Activated CD4-positive, alpha-beta T cell treated with anti-CD3 and anti-CD28 coated beads for 1 hour (primary cell): Measurements from ENCODE around the gene PAK6.

Source experiments
- DNase-seq: peaks from one replicate; pipeline ENCODE4 v3.0.0-alpha.2; 2020

Gene PAK6

DNA sequence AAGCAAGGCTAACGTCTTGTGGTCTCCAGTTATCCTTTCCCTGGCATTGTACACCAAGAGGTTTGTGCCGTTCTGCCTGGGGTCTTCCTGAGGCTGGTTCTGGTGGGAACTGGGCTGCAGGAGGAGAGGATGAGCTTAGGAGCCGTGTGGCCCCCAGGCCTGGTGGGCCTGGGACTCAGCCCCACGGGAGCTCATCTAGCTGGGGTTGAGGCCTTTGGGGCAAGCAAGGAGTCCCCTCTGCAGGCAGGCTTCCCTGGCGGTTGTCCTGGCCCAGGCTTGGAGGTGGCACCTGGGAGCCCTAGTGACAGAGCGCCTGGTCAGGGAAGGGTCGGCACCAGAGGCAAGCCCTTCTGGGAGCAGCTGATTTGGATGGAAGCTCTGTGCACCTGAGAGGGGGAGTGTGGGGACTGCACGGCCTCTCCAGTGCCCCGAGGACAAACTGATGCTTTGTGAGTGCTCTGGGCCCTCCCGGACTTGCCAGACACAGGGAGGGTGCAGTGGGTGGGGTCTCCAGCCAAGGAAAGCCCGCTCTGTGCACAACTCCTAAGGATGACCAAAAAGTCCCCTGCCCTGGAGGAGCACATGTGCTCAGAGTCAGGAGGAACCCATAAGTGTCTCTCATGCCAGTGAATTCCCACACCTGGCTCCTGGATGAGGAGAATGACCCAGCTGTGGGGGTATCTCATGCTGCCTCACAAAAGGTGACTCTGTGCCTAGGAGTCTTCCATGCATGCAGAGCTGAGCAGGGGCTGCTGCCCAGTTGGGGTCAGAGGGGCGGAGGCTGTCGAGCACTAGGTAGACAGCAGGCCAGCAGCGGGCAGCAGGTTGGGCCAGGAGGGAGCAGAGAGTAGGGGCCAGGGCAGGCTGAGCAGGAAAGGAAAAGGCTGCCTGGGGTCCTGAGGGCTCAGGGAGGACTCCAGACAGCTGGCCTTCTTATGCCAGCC lies 2.7 kb downstream of the PAK6 start:
- DNase-seq: no peak

DNA sequence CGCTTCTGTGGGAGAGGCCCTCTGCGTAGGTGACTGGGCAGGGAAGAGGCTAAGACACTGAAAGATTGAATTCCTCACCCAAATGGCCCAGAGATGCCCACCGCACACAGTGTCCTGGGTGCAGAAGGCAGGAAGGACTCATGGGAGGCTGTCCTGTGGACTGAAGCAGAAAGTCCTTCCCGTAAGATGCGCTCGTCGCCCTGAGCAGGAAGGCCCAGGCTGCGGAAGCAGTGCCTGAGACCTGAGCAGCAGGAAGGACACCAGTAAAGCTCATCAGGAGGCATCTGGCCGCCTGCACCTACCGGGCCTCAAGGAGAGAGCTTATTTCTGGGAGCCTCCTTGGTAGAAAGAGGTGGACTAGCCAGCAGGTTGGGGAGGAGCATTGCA lies 3.3 kb downstream of the PAK6 start:
- no peak for DNase-seq

DNA sequence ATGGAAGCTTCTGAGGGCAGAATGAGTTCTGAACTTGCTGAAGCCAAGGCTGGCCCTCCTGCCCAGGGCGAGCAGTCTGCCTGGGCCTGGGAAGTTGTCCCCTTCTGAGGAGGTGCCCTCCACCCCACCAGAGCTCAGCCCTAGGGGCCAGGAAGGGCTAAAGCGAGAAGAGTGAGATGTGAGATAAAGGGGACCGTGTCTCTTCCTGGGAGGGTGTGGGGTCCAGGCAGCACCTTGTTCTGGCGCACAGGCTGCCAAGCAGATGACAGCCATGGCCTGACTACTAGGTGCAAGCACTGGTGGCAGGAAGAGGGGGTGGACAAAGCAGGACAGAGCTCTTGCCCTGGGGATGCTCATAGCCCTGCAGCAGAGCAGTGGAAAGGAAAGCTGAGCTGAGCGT lies 3.7 kb downstream of the PAK6 start:
- no peak for DNase-seq

DNA sequence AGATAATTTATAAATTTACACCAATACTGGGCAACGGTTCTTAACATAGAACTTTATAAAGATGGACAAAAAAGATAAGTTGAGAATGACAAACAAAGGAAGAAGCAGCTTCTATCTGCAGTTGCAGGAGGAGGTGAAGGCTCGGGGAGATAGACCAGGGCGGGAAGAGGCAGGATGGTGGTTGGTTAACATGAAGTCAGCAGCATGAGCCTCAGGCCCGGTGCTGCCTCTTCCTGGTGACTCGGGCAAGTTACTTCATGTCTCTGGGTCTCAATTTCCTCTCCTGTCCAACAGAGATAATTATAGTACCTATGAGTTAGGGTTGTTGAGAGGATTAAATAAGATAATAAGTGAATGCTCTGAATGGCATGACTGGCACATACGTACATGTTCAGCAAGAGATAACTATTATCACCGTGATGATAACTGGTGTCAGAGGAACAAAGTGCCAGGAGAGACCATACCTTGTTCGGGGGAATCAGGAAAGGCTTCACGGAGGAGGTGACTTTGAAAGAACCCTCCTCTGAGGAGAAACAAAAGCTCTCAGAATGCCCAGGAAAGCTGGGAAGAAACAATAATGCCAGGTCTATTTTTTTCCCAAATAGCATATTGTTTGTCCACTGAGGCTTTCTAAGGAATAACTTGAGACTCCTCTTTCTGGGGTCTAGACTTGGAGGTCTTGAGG lies 4.4 kb downstream of the PAK6 start:
- DNase-seq: no peak

DNA sequence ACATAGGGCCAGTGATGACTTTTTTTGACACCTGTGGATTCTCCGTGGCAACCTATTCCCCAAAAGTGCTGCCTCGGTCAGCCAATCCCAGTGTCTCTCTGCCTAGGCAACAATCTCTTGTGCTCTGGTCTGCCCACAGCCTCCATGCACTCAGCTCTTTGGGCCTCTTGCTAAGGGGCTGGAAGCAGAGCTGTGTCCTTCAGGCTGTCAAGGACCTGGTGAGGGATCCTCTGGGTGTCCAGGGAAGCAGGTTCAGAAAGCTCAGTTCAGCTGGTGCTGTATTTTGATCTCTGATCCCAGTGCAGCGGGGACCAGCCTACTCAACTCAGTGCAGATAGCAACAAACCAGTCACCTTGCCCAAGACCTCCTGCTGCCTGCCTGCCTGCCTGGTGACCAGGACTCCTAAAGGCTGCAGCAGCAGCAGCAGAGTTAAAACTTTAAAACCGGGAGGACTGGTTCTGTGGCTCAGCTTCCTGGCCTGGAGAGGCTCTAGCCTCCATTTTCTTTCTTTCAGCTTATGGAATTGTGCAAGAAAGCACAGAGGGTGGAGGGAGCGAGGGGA lies 6.2 kb downstream of the PAK6 start:
- DNase-seq: no peak

DNA sequence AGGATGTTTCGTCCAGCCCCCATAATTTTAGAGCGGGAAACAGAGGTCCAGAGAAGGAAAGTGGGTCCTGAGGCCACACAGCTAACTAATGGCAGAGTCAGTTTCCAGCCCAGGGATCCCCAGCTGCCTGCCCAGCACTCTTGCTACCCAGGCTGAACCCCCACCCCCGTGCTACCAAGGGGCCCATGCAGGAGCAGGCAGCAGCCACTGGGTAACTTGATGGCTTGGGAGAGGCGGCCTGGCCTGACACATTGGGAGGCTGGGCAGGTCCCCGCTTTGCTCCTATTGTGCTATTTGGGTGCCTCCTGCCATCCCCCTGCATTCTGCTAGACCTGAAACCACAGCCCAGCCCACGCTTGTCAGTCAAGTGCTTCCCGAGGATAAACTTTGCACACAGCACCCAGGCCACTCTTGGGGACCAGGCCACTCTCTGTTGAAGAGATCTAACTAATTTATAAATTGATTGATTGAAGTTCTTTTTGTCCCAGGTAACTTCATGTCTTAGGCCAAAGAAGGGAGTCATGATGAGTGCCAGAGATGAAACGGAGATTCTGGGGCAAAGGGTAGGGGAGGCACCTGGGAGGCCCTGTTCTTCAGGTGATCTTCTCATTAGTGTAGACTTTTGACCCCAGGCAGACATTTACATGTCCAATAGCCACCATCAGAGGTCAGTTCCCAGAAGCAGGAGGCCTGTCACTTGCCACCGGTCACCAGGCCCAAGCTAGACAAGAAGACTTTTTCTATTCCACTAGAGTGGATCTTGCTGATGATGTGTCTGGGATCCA lies 7.0 kb downstream of the PAK6 start:
- no peak for DNase-seq

DNA sequence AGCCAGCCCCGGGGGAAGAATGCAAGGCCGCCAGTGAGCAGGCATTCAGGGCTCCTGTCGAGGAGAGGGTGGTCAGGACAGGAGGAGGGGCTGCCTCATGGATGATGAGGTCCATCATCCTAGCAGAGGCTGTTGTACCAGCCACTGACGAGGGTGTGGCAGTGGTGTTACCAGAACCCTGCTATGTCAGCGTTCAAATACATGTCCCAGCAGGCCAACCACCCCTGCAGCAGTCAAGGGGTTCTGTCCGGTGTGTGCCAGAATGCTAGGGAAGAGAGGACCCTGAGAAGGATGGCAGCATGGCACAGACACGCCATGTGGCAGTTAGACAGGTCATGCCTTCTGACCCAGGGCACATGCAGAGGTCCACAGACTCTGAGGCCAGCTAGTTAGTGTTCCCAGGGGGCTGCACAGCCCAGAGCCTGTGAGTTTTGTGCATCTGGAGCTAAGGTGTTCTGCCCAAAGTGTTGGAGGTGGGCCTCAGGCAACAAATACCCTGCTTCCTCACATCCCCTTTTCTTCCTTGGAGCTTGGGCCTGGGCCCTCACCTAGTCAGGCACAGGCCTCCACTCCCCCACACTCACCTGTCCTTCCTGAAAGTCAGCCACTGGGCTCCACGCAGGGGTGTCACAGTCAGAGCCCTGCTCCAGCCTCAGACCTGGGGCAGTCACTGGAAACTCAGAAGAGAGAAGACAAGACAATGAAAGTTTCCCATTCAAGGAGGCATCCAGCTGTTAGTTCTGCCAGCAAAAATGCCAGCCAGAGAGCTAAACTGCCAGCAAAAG lies 7.8 kb downstream of the PAK6 start:
- no peak for DNase-seq

DNA sequence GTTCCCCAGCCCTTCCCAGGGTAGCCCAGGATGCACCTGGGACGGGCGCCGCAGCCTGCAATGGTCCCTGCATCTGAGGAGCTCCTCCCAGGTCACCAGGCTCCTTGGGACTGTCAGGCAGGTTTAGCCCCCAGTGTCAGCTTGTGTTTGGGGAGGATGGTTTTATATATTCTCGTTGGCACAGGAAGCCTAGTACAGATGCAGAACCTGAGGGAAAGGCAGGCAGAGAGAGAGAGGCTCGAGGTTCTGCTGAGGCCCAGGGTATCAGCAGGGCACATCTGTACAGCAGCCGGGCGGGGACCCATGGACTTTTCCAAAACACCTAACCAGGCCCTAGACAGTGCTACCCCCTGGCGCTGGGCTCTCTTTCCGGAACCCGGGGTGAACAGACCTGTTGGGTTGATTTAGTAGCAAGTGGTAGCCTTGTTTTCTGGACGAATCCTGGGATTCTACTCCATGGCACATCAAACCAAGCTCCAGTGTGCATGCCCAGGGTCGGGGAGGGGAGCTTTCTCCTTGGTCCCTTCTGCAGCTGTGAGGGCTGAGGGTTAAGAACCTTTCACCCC lies 8.6 kb downstream of the PAK6 start:
- DNase-seq: no peak

DNA sequence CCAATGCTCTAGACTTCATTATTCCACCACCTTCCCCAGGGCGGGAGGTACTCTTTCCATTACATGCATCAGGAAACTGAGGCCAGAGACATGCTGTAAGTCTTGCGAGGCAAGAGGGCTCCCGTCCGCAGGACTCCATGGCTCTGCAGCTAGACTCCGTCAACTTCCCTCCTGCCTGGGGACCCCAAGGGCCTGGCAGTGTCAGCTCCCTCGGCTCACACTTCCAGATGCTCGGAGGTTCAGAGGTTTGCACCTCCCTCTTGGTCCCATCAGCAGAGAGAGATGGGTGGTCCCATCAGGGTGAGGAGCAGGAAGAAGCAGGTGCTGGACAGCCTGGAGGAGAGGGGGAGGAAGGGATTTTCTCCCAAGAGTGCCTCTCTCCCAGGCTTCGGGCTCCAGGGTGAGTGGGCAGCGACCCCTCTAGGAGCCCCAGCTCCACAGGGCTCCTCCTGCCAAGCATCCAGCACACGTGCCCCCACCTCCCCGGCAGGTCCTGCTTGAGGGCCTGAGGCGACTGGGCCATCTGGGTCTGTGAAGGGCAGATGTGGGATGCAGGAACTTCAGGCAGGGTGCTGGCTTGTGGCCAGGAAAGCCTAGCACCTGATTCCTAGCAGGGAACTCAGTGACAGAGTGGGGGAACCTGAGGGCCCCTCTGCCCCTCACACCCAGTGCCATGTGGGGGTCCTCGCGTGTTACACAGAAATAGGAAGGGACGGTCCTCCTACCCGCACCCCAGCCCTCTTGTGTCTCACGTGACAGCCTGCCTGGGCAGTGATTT lies 9.3 kb downstream of the PAK6 start:
- no peak for DNase-seq

DNA sequence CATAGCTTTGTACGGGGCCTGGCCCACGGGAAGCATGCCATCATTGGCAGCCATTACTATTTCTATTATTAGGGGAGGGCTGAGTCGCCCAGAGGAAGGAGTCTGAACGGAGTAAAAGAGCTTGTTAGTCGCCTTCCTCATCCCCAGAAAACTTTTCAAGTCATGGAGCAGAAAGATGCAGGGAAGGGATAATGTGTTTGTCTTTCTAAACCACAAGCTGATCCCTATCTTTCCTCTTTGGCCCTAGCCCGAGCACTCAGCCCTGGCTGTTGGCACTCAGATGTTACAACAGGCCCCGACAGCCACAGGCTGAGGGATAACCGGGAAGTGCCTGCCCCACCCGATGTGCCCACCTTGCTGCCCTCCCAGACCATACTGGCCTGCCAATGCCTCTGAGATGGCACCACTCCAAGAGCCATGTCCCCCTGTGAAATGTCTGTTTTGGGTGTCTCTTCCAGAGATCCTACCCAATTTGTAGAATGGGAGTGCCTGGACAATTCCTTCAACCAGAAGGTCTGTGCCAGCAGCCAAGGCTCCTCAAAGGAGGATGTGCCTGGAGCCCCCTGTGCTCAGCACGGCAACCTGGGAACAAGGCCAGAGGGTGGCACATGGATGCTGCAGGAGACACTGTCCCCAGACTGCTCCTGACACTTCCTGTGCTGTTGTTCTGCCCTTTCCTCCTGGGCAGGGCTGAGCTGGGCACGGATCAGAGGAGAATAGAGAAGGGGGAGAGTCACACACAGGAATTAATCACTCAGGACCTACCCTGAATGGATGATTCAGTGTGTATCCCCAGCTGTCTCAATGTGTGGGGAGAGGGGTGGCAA lies 10.8 kb downstream of the PAK6 start:
- DNase-seq: no peak

DNA sequence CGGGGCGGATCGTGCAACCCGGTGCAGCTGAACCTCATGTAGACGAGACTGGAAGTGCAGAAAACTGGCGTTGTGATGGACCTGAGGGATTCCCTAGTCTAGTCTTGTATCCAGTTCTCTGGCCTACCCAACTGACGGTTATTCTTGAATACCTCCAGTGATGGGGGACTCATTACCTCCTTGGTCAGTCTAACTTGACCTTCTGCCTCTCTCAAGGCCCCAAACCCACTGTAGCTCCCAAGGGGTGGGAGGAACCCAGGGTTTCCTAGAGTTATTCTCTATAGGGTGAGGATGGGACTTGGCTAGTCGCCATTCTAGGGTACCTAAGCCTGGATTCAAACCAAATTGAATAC lies 11.4 kb downstream of the PAK6 start:
- DNase-seq: no peak

DNA sequence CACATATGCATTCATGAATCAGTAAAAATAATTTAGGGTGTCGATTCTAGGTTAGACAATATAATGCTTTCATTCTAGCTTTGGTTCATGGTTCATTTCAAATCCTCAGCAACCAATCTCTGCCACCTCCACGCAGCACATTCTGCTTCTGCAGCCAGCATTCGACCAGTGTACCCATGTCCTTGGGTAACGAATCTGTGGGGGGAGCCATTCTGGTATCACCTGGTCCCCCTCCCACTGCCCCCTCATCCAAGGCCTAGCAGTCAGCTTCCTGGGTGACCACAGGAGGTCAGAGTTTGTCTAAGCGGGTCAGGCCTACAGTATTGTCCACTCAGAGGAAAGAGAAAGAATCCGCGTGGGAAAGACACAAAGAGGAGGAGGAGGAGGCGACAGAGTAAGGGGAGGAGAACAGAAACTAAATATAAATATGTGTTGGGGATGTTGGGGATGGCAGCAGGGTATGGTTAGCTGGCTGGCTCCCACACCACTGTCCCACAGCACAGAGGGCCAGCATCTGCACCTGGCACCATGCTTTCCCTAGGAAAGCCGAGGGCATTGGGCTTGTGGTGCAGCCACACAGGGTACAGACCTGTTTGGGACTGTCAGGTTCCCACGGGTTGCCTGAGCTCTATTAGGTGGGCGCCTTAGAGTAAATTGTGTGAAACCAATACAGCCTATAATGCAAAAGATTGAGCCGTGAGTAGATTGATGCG lies 12.1 kb downstream of the PAK6 start:
- no peak for DNase-seq

DNA sequence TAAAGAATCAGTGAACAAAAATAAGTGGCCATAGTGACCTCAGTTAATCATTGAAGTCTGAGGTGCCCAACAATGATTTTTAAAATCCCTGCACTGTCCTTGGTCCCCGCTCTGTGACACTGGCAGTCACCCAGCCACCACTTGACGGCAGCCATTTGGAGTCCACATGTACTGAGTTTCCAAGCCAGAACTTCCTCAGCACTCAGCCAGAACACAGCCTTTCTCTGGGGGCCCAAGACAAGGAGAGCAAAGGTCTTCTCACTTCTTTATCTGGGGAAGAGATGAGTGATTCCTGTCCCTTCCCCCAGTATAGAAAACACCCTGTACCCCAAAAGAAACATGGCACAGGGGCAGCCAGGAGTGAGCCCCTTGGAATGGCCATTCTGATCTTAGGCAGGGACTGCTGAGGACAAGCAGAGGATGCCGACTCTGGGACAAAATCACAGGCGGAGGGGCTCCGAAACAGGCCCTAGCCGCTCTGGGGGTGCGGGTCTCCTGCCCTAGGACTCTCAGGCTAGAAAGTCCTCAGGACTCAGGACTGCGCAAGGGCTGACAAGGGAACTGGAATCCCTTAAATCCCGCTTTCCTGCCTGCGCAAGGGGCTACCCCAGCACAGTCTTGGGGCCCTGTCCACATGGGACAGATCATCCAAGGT lies 12.8 kb downstream of the PAK6 start:
- no peak for DNase-seq

DNA sequence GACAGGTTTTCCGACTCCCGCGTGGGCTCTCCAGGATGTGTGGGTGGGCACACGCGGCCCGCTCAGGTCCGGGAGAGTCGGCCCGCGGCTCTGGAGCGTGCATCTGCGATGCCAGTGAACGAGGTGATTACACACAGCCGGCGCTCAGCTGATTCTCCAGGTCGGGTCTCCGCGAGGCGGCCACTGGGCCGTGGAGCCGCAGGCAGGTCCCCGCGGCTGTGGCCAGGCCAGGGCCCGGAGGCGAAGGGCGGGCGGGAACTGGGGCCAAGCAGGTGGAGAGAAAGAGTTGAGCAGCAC lies 13.2 kb downstream of the PAK6 start:
- DNase-seq: no peak

DNA sequence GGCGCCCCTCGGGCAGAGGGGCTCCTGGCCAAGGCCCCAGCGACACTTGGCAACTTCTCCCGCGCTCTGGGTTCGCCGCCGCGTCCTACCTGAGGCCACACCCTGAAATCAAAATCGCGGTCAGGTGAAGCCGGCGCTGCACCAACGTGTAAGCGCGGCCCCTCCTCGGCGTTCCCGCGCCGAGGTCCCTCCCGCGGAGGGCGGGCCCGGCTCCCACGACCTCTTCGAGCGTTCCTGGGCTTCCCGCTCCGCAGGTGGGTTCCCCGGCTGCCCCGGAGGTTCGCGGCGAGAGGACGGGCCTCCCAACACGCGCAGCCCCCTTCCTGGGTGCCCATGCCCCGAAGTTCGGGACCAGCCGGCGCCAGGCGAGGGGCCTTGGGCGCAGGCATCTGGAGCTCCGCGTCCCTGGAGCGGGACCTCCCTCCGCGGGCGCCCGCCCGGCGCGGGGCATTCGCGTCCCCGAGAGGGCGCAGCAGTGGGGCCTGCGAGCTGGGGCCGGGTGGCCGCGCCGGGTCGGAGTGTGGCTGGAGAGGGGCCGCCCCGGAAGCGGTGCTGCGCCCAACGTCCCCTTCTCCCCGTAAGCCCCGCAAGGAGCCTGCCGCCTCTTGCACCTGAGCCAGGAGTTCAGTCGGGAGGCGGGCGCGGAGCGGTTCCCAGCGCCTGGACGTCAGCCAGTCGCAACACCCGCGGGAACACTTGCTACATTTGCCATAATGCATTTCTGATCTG lies 13.7 kb downstream of the PAK6 start:
- no peak for DNase-seq

DNA sequence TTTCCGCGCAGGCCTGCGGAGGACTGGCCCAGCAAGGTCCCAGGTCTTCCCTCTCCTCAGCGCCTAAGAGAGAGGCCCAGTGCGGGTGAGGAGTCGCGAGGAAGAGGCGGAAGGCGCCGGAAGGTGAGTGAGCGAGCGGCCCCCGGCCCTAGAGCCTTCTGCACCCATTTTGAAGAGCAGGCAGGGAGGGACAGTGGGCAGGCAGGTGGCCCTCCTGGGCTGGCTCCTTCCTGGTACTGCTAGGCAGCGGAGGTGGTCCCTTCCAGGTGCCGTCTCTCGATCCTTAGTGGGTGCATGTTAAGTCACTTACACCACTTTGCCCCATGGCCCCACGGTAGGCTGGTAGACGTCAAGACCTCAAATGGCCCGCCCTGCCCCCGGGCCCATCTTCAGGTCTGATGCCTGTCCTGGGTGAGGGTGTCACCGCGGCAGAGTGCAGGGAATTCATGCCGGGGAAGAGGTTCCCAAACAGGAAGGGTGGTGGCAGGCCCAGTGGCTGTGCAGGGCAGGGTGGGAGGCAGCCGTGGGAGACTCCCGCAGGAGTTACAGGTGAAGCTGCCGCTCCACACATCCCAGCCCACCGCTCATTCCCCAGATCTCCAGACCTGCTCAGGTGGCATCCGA lies 14.4 kb downstream of the PAK6 start:
- DNase-seq: no peak

DNA sequence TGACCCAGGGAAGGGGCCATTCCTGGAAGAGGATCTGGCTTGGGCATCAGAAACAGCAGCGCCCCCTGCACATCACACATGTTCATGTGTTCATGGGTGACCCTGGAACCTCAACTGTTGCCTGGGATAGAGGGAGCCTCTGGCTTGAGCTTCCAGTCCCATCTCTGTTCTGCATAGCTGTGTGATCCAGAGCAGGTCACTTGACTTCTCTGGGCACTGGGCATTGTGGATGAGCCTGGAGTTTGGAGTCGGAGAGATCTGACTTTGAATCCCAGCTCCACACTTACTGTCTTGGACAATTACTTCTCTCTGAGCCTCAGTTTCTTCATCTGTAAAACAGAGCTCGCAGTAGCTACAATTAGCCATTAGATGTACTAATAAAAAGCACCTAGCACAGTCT lies 15.6 kb downstream of the PAK6 start:
- DNase-seq: no peak

DNA sequence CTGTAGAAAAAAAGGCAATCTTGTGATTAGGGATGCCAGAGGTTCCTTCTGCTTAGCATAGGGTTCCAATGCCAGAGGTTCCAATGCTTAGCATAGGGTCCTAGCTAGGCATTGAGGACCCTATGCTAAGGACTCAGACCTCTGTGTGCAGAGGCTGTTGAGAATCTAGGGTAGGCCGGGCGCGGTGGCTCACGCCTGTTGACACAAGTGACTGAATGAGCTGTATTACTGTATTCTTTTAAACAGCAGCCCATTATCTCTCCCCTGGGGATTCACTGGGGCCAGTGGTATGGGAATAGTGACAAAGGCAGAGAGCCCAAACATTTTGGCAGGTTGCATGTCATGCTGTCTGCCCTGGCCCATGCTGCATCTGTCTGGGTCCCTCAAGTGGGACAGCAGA lies 16.2 kb downstream of the PAK6 start:
- no peak for DNase-seq
